Measurements from ENCODE around the gene VTI1B. TPM values are rescaled to one million over a fixed set of nuclear protein-coding genes. Genes with fewer than 3 reads are reported as not detected.
A peak's percentile ranks its signal among the peaks of the same experiment; 100 is the strongest.

Gene VTI1B
- total RNA-seq, 1 experiment from 2014 or later: 105 TPM

DNA sequence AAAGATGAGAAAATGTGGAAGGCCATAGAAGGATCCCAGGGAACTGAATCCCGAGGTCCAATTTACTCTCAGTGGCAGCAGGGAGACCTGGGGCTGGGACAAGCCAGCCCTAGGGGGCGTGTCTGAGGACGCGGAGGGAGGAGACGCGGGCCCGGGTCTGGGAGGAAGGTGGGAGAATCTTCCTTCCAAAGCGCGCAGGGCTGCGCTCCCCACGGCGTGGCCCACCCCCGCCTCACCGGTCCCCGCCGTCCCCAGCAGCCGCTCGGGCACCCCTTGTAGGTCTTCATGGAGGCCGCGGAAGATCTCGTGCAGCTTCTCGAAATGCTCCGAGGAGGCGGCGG is 323 bp downstream of the VTI1B start:
- H3K4me3 ChIP-seq (ENCODE audit: low read length): peak overlapping the region; percentile 75
- H2AFZ ChIP-seq (ENCODE audit: low read length): no peak overlapping the region
- peak overlapping the region; percentile 93 for H3K4me2 ChIP-seq (ENCODE audit: low read depth, low read length, poor library complexity, severe bottlenecking)
- no peaks in the 10 kb centered on the region for H3K27me3 ChIP-seq (ENCODE audit: low read length)
- H3K79me2 ChIP-seq (ENCODE audit: low read length): peaks cover 61% of the 10 kb centered on the region
- no peaks in the 10 kb centered on the region for H3K9me3 ChIP-seq (ENCODE audit: low read length)
- H4K20me1 ChIP-seq (ENCODE audit: insufficient read depth, low read depth, low read length): peaks cover 16% of the 10 kb centered on the region
- DNase-seq: peak; percentile 77
- H3K27ac ChIP-seq (ENCODE audit: low read length): no peak overlapping the region
- H3K4me1 ChIP-seq (ENCODE audit: low read length): peaks cover 55% of the 10 kb centered on the region
- peaks cover 17% of the 10 kb centered on the region; the same call in 1 of the 2 replicates for H3K36me3 ChIP-seq (ENCODE audit: insufficient read depth, low read length)
- no peaks in the 10 kb centered on the region for H3K9me2 ChIP-seq (replicated peaks; ENCODE audit: insufficient read depth, low read length)
- peak overlapping the region; percentile 88 for H3K9ac ChIP-seq (ENCODE audit: low read length)

GRCh38 chr14:67673451-67673850 is 981 bp downstream of the VTI1B start:
- Histone ChIP-seq H3K27me3 (ENCODE audit: low read length) (no peaks in the 10 kb centered on the region), H3K9me3 (ENCODE audit: low read length) (no peaks in the 10 kb centered on the region), H3K9me2 (replicated peaks; ENCODE audit: insufficient read depth, low read length) (no peaks in the 10 kb centered on the region), H3K4me3 (ENCODE audit: low read length) (peak overlapping the region; percentile 75), H3K4me1 (ENCODE audit: low read length) (peaks cover 61% of the 10 kb centered on the region), H3K27ac (ENCODE audit: low read length) (no peak overlapping the region), H3K79me2 (ENCODE audit: low read length) (peaks cover 62% of the 10 kb centered on the region), H3K36me3 (ENCODE audit: insufficient read depth, low read length) (peaks cover 11% of the 10 kb centered on the region; the same call in 1 of the 2 replicates), H2AFZ (ENCODE audit: low read length) (no peak overlapping the region), H4K20me1 (ENCODE audit: insufficient read depth, low read depth, low read length) (peaks cover 20% of the 10 kb centered on the region), H3K4me2 (ENCODE audit: low read depth, low read length, poor library complexity, severe bottlenecking) (peak overlapping the region; percentile 93), H3K9ac (ENCODE audit: low read length) (peak overlapping the region; percentile 88)
- no peak for DNase-seq

DNA sequence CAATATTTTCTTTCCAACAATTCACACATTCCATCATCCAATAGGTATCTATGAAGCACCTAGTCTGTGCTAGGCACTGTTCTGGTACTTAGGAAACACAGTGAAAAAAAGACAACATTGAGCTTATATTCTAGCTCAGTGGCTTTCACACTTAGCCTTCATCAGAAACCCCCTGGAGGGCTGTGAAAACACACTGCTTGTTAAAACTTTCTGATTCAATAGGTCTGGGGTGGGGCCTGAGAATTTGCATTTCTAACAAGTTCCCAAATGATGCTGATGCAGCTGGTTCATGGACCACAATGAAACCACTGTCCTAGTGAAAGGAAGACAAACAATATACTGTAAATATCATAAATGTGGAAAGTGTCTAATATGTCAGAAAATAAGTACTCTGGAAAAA is 5.9 kb downstream of the VTI1B start:
- peaks cover 61% of the 10 kb centered on the region for H3K4me1 ChIP-seq (ENCODE audit: low read length)
- no peaks in the 10 kb centered on the region for H3K27me3 ChIP-seq (ENCODE audit: low read length)
- peak overlapping the region; percentile 27 for H3K4me2 ChIP-seq (ENCODE audit: low read depth, low read length, poor library complexity, severe bottlenecking)
- peaks cover 16% of the 10 kb centered on the region for H4K20me1 ChIP-seq (ENCODE audit: insufficient read depth, low read depth, low read length)
- H3K79me2 ChIP-seq (ENCODE audit: low read length): peaks cover 100% of the 10 kb centered on the region
- DNase-seq: peak; percentile 59
- H3K4me3 ChIP-seq (ENCODE audit: low read length): no peak overlapping the region
- H3K36me3 ChIP-seq (ENCODE audit: insufficient read depth, low read length): no peaks in the 10 kb centered on the region
- no peak overlapping the region for H3K9ac ChIP-seq (ENCODE audit: low read length)
- H3K9me2 ChIP-seq (replicated peaks; ENCODE audit: insufficient read depth, low read length): no peaks in the 10 kb centered on the region
- peak overlapping the region; percentile 30 for H3K27ac ChIP-seq (ENCODE audit: low read length)
- H2AFZ ChIP-seq (ENCODE audit: low read length): no peak overlapping the region
- H3K9me3 ChIP-seq (ENCODE audit: low read length): no peaks in the 10 kb centered on the region

GRCh38 chr14:67666750-67667449 is 7.5 kb downstream of the VTI1B start:
- Histone ChIP-seq H3K27ac (ENCODE audit: low read length) (no peak overlapping the region), H3K79me2 (ENCODE audit: low read length) (peaks cover 98% of the 10 kb centered on the region), H3K4me1 (ENCODE audit: low read length) (peaks cover 48% of the 10 kb centered on the region), H2AFZ (ENCODE audit: low read length) (no peak overlapping the region), H3K9ac (ENCODE audit: low read length) (0 out of 2 replicates have a peak overlapping the region, but pooled peaks have one; percentile 0), H3K9me2 (replicated peaks; ENCODE audit: insufficient read depth, low read length) (no peaks in the 10 kb centered on the region), H3K4me2 (ENCODE audit: low read depth, low read length, poor library complexity, severe bottlenecking) (no peak overlapping the region), H3K36me3 (ENCODE audit: insufficient read depth, low read length) (peaks cover 4% of the 10 kb centered on the region; the same call in 1 of the 2 replicates), H3K27me3 (ENCODE audit: low read length) (no peaks in the 10 kb centered on the region), H3K9me3 (ENCODE audit: low read length) (no peaks in the 10 kb centered on the region), H4K20me1 (ENCODE audit: insufficient read depth, low read depth, low read length) (peaks cover 14% of the 10 kb centered on the region; the same call in 1 of the 2 replicates), H3K4me3 (ENCODE audit: low read length) (no peak overlapping the region)
- peak; percentile 81 for DNase-seq

GRCh38 chr14:67665868-67666267 is 8.6 kb downstream of the VTI1B start:
- H3K4me3 ChIP-seq (ENCODE audit: low read length): no peak overlapping the region
- peaks cover 98% of the 10 kb centered on the region for H3K79me2 ChIP-seq (ENCODE audit: low read length)
- no peaks in the 10 kb centered on the region for H3K27me3 ChIP-seq (ENCODE audit: low read length)
- H3K27ac ChIP-seq (ENCODE audit: low read length): no peak overlapping the region
- no peaks in the 10 kb centered on the region for H3K9me3 ChIP-seq (ENCODE audit: low read length)
- no peak overlapping the region for H3K9ac ChIP-seq (ENCODE audit: low read length)
- no peak overlapping the region for H3K4me2 ChIP-seq (ENCODE audit: low read depth, low read length, poor library complexity, severe bottlenecking)
- peaks cover 4% of the 10 kb centered on the region; the same call in 1 of the 2 replicates for H3K36me3 ChIP-seq (ENCODE audit: insufficient read depth, low read length)
- no peak for DNase-seq
- H3K9me2 ChIP-seq (replicated peaks; ENCODE audit: insufficient read depth, low read length): no peaks in the 10 kb centered on the region
- peaks cover 42% of the 10 kb centered on the region for H3K4me1 ChIP-seq (ENCODE audit: low read length)
- peaks cover 14% of the 10 kb centered on the region; the same call in 1 of the 2 replicates for H4K20me1 ChIP-seq (ENCODE audit: insufficient read depth, low read depth, low read length)
- no peak overlapping the region for H2AFZ ChIP-seq (ENCODE audit: low read length)

- Histone ChIP-seq H3K9me3 (ENCODE audit: low read length) (no peaks in the 10 kb centered on the region), H4K20me1 (ENCODE audit: insufficient read depth, low read depth, low read length) (peaks cover 5% of the 10 kb centered on the region; the same call in 1 of the 2 replicates), H3K27ac (ENCODE audit: low read length) (no peak overlapping the region), H3K36me3 (ENCODE audit: insufficient read depth, low read length) (peaks cover 18% of the 10 kb centered on the region; the same call in 1 of the 2 replicates), H3K79me2 (ENCODE audit: low read length) (peaks cover 92% of the 10 kb centered on the region), H3K9ac (ENCODE audit: low read length) (no peak overlapping the region), H2AFZ (ENCODE audit: low read length) (no peak overlapping the region), H3K4me2 (ENCODE audit: low read depth, low read length, poor library complexity, severe bottlenecking) (no peak overlapping the region), H3K4me3 (ENCODE audit: low read length) (no peak overlapping the region), H3K9me2 (replicated peaks; ENCODE audit: insufficient read depth, low read length) (no peaks in the 10 kb centered on the region), H3K27me3 (ENCODE audit: low read length) (no peaks in the 10 kb centered on the region), H3K4me1 (ENCODE audit: low read length) (peaks cover 23% of the 10 kb centered on the region)
- no peak for DNase-seq
These were observed 10.8 kb downstream of the VTI1B start for GRCh38 chr14:67663633-67664032.

DNA sequence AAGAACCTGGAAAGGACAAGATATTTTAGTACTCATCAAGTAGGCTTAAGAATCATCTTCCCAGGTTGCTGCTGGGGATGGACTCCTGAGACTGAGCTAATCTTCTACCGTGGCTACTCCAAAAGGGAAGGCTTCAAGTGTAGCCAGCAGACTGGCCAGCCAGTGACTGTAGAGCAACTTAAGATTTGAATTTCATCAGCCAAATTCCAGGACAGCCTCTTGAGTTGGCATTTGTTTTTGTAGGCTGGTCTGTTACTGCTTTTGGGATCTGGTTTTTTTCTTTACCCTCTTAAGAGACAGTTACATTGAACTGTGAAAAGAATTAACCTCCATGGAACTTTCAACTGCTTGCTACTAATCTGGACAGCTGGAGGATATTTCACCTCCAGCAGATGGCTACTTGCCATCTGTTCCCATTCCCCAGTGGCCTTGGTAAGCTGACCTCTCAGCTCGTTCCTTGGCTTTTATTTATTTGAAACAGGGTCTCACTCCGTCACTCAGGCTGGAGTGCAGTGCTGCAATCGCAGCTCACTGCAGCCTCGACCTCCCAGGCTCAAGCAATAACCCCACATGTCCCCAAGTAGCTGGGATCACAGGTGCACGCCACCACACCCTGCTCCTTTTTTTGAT is 20.7 kb downstream of the VTI1B start:
- Histone ChIP-seq H3K27me3 (ENCODE audit: low read length) (no peaks in the 10 kb centered on the region), H3K4me3 (ENCODE audit: low read length) (no peak overlapping the region), H3K4me1 (ENCODE audit: low read length) (no peaks in the 10 kb centered on the region), H3K4me2 (ENCODE audit: low read depth, low read length, poor library complexity, severe bottlenecking) (no peak overlapping the region), H3K9me3 (ENCODE audit: low read length) (no peaks in the 10 kb centered on the region), H3K27ac (ENCODE audit: low read length) (no peak overlapping the region), H3K9me2 (replicated peaks; ENCODE audit: insufficient read depth, low read length) (no peaks in the 10 kb centered on the region), H2AFZ (ENCODE audit: low read length) (no peak overlapping the region), H4K20me1 (ENCODE audit: insufficient read depth, low read depth, low read length) (no peaks in the 10 kb centered on the region), H3K36me3 (ENCODE audit: insufficient read depth, low read length) (peaks cover 78% of the 10 kb centered on the region), H3K79me2 (ENCODE audit: low read length) (peaks cover 4% of the 10 kb centered on the region), H3K9ac (ENCODE audit: low read length) (no peak overlapping the region)
- no peak for DNase-seq

- Histone ChIP-seq H2AFZ (ENCODE audit: low read length) (no peak overlapping the region), H3K27me3 (ENCODE audit: low read length) (no peaks in the 10 kb centered on the region), H3K4me2 (ENCODE audit: low read depth, low read length, poor library complexity, severe bottlenecking) (no peak overlapping the region), H4K20me1 (ENCODE audit: insufficient read depth, low read depth, low read length) (no peaks in the 10 kb centered on the region), H3K36me3 (ENCODE audit: insufficient read depth, low read length) (peaks cover 83% of the 10 kb centered on the region), H3K9me2 (replicated peaks; ENCODE audit: insufficient read depth, low read length) (no peaks in the 10 kb centered on the region), H3K79me2 (ENCODE audit: low read length) (no peaks in the 10 kb centered on the region), H3K4me1 (ENCODE audit: low read length) (no peaks in the 10 kb centered on the region), H3K9me3 (ENCODE audit: low read length) (no peaks in the 10 kb centered on the region), H3K4me3 (ENCODE audit: low read length) (no peak overlapping the region), H3K27ac (ENCODE audit: low read length) (no peak overlapping the region), H3K9ac (ENCODE audit: low read length) (no peak overlapping the region)
- DNase-seq: no peak
These were observed 22.2 kb downstream of the VTI1B start for GRCh38 chr14:67652189-67652588.
